ENCODE data around the gene GPATCH2. TPM values are rescaled to one million over a fixed set of nuclear protein-coding genes. Genes with fewer than 3 reads are reported as not detected.

Gene GPATCH2
- polyA plus RNA-seq, 1 donor = 9.5 TPM

DNA sequence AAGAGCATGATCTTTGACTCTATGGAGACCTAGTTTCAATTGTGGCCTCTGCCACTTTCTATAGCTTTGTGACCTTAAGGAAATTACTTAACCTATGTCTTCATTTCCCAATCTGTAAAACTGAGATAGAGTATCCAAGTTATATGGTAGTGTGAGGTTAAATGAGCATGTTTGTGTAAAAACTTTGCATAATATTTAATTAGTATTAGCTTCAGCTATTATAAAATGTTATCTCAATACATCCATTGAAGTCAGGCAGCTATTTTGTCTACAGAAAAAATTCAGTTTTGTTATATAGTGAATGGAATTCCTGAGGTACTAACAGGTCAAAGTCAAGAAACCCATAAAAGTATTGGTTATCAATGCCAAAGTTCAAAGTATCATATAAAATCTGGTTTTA is 53.6 kb downstream of the GPATCH2 start:
- DNase-seq = no peak

DNA sequence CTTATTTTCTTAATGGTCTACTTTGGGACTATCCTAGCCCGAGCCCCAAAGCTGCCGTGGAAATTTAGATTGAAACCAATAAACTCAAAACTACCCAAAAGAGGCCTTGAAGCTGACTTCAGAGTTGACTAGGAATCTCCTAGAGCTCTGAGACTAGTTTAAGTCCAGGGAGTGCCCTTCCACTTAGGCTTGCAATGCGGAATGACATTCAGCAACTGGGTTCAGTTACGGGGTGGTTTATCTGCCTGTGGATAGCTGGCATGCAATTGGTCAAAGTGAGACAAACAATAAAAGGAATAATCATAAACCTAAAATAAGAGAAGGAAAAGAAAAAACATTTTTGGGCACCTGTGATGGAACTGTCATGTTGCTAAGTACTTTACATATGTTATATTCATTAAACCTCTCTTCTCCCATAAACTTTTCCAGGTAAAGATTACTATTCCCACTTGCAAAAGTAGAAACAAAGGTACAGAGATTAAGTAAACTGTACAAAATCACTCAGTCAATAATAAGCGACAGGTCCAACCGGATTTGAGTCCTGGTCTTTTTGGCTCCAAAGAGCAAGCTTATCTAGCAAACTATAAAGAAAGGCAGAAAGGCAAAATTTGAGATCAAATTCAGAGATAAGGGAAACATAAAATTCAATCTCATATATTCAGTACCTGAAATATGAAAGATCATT is 56.5 kb downstream of the GPATCH2 start:
- DNase-seq = no peak

DNA sequence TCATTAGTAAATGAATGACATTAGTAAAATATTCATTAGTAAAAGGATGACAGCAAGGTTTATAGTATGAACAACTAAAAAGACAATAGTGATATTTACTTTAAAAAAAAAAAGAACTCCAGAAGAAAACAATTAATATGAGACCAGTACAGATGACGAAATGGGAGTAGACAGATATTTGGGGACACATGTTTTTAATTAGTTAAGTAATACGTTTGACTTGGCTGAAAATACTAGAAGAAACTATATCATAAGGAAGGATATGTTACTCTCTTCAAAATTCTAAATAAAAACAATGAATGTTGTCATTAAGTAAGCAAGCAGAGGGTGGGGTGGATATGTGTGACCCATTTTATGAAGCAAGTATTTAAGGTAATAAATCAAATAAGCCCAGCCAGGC is 61.9 kb downstream of the GPATCH2 start:
- DNase-seq = no peak

GRCh38 chr1:217568200-217568599 is 62.7 kb downstream of the GPATCH2 start:
- no peak for DNase-seq

DNA sequence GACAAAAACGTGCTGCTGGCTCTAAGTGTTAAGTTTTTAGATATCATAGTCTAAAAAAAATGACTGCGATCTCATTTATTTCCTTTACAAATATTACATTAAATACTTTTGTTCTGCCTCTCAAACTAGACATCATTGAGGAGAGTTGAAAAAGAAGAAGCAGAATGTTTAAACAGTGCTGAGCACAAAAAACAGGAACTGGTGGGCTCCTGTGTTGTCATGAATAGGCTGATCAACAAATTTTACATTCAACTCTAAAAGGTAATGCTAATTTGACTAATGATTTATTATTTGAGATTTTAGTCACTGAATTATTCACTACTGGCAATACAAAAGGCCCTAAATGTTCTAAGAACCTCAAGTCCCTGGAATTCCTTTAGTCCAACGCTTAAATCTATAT is 66.1 kb downstream of the GPATCH2 start:
- DNase-seq = no peak

DNA sequence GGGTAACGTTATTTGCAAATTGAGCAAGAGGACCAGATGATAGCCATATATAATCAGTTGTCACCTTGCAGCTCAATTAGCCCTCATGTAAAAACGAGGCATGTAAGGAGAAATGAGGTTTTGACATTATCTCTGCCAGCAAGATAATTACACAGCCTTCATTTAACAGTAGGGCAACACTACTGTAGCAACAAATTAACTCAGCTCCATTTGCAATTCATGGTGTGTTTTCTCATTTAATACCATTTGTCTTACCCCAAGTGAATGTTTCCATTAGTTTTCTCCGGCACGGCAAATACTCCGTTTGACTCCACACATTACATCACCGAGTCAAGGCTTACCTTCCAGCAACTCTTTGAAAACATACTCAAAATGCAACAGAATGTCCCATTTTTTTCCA is 66.7 kb downstream of the GPATCH2 start:
- no peak for DNase-seq

- DNase-seq = no peak
These were observed 67.7 kb downstream of the GPATCH2 start for GRCh38 chr1:217563179-217563578.

DNA sequence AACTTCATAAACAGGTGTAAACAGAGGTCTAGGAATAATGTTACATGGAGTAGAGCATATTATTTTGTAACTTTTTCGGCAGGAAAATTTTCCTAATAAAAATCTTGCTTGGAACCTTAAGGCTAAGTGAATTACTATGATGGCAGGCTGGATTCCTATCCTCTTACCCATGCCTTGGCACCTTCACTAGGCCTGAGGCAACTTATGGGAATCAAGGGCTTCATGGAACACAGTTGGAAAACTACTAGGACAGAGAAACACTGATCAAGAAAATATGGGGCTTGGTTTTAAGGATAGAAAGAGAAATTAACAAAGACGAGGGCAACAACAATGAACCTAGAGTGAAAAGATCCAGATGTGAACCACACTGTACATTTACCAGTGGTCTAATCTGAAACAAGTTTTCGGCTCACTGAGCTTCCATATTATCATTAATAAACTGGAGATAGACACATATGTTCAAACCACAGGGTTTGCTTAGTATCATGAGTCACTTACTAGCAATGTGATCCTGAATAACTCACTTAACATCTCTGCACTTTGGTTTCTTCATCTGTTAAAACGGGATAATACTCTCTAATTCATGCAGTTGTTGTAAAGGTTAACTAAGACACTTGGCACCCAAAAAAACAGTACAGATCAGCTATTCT is 68.5 kb downstream of the GPATCH2 start:
- no peak for DNase-seq

- no peak for DNase-seq
These were observed 69.4 kb downstream of the GPATCH2 start for GRCh38 chr1:217561446-217561845.

GRCh38 chr1:217554849-217555248 is 76.0 kb downstream of the GPATCH2 start:
- DNase-seq = no peak

- DNase-seq = no peak
These were observed 76.9 kb downstream of the GPATCH2 start for GRCh38 chr1:217553949-217554509.

- no peak for DNase-seq
These were observed 78.4 kb downstream of the GPATCH2 start for GRCh38 chr1:217552339-217552951.

DNA sequence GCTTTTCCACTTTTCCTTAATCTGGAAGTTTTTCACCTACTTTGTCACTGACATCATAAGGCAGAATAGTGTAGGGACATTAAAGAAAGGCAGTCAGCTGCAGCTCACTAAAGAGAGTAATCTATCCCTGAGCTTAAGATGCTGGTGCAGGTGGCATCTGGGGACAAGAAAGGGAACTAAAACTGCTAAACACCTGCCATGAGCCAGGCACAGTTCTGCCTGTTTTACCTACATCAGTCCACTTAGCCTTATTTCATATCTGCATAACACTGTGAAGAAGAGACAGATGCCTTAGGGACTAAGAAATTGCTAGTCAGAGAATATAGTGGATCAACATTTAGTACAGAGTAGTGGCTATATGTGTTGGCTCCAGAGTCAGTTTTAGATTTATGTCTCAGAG is 88.1 kb downstream of the GPATCH2 start:
- DNase-seq = no peak

- DNase-seq = no peak
These were observed 88.6 kb downstream of the GPATCH2 start for GRCh38 chr1:217542136-217542777.

- DNase-seq = no peak
These were observed 90.6 kb downstream of the GPATCH2 start for GRCh38 chr1:217540321-217540720.

- DNase-seq = no peak
These were observed 91.4 kb downstream of the GPATCH2 start for GRCh38 chr1:217539510-217539909.

DNA sequence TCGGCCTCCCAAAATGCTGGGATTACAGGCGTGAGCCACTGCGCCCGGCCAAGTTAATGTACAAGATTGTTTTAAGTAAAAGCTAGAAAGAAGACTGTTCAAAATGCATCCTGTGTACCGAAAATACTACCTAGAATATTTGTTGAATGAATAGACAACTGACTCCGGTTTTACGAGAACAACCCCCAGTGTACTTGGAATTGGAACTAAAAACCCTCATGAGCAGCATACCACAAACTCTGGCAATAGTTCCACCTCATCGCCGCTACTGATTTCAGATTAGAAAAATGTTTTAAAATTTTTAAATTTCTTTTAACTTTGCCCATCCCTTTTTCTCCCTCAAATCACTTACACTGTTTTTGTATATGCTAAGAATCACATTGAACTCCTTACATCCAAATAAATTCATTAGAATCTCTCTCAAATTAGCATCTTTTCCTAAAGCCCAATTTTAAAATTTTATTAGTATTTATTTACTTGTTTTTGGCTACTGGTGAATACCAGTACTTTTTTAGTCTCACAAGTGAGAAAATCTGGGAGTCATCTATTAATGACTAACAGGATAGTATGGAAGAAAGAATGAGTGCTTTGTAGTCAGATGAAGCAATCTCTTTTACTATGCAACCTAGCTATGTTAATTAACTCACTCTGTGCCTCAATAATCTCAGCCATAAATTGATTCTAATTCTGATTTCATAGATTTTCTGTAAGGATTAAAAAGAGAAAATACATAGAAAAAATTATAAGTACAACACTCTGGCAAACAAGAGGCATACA is 95.1 kb downstream of the GPATCH2 start:
- DNase-seq = no peak

GRCh38 chr1:217534566-217534965 is 96.3 kb downstream of the GPATCH2 start:
- no peak for DNase-seq

DNA sequence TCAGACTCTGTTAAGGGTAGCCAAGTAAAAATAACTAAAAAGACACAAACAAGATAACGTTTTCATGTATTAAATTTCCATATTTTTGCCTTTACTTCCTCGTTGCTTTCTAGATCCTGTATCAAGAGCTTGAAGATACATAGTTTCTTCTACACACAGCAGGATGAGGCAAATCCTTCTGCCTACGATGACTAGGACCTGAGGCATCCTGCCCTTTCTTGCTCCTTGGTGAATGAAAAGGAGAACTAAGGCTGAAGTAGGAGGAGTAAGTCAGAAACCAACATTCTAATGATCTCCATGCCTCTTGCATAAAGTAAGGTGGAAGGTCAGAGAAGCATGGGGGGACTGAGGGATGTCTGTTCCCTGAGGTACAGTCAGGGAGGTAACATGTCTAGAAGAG is 102.6 kb downstream of the GPATCH2 start:
- no peak for DNase-seq

DNA sequence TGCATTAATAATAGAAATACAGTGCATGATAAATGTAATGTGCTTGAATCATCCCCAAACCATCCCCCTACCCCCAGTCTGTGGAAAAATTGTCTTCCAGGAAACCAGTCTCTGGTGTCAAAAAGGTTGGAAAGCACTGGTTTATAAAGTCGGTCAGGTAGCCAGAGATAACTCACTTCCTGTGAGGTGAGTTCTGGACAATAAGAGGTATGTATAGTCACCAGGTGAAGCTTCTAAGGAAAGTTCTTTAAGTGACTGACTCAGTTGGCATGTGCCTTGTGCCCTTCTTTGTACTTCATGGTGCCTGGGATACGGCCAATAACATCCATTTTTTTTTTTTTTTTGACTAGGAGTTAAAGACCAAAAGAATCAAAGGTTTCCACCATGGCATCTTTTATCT is 103.7 kb downstream of the GPATCH2 start:
- DNase-seq = no peak

GRCh38 chr1:217526636-217527035 is 104.3 kb downstream of the GPATCH2 start:
- DNase-seq = no peak

GRCh38 chr1:217525773-217526490 is 105.0 kb downstream of the GPATCH2 start:
- DNase-seq = no peak

All from hindlimb muscle (tissue), 1 donor.